ENCODE results near the gene VIPR2.

Gene VIPR2

DNA sequence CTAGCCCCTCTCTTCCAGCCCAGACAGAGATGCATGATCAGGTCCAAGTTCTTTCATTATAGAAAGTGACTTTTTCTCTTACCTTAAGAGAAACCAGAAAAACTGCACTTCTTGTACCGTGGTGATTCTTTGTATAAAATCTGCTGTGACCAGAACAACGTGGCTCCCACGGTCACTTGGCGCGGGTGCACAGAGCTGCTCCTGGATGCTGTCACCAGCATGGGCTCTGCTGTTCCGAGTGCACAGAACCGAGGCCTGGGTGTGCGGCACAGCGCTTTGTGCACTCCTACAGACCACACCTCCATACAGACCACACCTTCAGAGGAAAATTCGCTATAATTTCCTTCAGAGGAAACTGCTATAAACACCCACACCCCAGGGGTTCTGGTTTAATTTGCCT lies 26.0 kb downstream of the VIPR2 start:
- no peak for DNase-seq

DNA sequence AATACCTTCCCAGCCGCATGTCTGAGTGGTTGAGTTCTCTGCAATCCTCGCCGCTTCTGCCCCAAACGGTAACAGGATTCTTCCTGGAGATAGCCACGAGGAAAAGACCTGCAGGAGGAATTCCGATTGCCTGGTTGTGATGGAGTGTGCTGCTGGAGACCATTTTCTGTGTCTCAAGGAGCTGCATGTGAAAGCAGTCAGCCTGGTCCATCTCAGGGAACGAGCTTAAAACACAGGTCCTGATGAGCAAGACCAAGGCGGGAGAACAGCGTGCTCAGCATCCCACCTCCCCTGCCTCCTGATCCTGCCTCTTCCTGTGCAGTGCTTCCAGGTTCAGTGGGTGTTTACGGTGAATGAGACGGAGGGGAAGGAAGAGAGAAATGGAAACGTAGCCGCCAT lies 26.5 kb downstream of the VIPR2 start:
- DNase-seq: no peak

DNA sequence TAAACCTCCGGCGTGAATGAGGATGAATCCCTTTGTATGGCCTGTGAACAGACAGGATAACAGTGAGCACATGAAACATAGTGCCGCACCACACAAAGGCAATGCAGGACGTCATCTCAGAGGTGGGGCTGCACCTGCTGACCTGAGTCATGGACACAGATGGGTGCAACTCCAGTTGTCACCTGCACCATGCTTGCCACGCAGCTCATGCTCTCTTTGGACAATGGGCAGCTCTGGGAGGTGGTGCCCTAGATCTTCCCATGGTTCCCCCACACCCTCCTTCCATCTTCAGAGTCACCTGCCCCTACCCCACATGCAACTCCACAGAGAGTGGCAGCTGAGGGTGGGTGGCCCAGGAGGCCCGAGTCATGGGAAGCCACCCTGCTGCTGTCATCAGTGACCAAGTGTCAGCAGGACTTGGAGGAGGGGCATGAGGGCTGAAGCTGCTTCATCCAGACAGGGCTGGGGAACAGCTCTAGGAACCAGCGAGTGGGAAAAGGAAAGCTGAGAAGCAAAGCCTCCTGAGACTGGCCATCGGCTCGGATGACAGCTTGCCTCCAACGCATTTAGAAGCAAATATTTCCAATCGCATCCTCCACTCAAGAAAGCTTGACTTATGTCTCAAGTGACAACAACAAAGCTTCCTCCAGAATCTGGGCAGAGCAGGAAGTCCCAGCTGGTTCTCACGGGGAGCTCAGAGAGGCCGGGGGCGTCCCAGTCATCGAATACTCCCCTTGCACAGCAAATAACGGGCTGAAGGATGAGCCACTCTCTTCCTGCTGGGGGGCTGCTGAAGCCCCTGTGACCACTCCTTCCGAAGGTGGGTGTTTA lies 27.1 kb downstream of the VIPR2 start:
- peak; percentile 4 to 22 (median 17) for DNase-seq

DNA sequence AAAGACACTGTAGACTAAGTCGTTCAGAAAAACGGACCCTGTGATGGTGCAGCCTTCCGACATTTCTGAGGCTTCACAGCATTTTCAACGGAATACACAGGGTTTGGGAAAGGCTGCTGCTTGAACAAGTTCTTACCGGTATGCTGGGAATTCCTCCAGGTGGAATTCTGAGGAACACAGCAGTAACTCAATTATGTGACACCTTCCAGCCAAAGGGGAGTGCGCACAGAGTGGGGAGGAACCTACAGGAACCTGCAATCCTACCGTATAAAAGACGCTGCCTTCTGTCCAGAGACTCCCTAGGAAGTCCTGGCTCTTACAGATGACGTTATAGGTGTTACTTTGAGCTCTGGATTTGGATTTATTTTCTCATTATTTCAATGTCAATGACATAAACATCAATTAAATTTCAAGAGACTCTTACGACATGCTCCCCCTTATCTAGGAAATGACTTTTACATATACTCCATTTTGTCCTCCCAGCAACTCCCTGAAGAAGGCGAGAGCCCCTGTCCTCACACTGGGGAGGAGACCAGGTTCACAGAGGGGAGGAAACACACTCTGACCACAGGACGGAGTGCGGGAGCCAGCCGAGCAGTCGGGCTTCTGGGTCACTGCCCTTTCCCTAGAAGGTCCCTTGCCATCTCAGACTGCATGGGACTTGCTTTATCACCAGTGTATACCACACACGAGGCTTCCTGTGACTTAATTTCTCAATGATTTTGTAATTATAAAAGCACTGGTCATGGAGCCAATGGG lies 27.9 kb downstream of the VIPR2 start:
- DNase-seq: no peak

DNA sequence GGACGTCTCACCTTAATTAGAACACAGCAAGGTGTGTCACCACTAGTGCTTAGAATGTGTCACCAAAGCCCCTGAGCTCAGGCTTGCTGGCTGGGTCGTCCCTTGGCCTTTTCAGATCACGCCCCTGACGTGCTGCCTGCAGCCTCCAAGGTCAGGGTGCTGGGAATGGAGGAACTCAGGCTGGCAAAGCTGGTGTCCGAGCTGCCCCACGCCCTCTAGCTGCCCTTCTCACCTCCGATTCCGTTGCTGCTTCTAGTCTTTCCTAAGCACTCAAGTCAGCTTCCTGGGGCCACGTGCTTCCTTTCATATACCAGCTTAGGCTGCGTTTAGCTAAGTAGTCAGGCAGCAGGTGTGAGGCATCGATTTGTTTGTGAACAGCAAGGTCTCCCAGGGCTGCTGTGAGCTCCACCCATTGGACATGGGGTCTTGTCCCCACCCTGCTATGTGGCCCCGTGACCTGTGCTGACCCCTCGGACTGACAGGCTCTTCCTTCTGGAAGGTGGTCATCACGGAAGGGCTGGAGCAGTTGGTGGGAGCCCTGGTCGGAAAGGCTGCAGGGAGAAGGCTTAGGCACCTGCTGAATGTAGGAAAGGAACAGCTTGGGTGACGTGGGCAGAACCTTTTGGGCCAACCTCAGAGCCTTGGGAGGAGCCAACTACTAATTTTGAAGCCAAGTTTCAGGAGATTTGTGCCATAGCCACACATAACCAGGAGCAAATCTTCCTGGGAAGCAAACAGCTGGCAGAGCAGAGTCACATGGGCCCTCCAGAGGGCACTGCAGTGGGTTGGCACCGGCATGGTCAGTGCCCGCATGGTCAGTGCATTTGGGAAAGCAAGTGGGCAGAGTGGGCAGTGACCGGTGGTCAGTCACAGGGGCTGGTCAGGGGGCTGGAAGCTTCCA lies 28.8 kb downstream of the VIPR2 start:
- no peak for DNase-seq

GRCh38 chr7:159114981-159115380 lies 29.7 kb downstream of the VIPR2 start:
- no peak for DNase-seq

DNA sequence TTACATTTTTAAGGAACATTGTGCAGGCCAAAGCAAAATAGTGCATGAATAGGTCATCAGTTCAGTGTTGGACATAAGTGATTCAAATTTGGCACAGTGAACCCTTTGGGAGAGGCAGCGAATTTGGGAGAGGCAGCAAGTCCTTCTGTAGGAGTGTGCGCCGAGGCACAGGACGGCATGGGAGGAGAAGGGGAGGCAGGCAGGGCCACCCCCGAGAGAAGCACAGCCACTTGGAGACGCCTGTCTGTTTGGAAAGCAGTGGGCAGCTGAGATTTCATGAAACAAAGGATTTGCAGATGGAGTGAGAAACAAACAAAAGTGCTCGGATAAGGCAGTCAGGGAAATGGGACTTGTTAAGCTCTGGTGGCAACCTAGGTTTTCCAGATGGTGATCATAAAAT lies 30.6 kb downstream of the VIPR2 start:
- no peak for DNase-seq

DNA sequence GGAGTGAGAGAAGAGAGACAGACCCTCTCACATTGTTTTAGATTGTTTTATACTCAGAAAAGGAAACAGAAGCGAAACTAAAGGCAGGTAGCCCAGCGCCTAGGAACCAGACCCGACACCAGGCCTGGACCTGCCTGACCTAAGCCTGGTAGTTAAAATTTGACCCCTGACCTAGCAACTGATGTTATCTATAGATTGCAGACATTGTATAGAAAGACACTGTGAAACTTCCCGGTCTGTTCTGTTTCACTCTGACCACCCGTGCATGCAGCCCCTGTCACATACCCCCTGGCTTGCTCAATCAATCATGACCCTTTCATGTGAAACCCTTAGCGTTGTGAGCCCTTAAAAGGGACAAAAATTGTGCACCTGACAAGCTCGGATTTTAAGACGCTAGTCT lies 31.6 kb downstream of the VIPR2 start:
- DNase-seq: no peak

- DNase-seq: no peak
These were observed 32.3 kb downstream of the VIPR2 start for GRCh38 chr7:159112136-159113011.

- no peak for DNase-seq
These were observed 35.0 kb downstream of the VIPR2 start for GRCh38 chr7:159109653-159110035.

- no peak for DNase-seq
These were observed 35.6 kb downstream of the VIPR2 start for GRCh38 chr7:159108941-159109652.

DNA sequence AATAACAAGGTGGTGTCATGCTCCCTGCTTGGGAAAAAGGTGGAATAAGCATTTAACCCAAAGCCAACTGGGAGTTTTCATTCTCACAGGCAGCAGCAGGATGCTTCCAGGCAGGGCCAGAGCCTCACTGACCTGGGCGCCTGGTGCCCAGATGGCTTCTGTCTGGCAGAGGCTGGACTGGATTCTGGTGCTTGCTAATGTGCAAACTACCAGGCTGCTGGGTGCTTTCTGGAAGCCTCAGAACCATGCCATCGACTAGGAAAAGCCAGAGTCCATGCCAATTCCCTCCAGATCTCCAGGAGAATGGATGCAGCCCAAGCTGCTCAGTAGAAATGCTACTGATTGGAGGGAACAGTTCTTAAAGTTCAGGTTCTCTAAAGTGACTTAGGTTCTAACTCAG lies 36.2 kb downstream of the VIPR2 start:
- DNase-seq: no peak

- DNase-seq: no peak
These were observed 37.3 kb downstream of the VIPR2 start for GRCh38 chr7:159107161-159107892.

GRCh38 chr7:159105832-159106811 lies 38.5 kb downstream of the VIPR2 start:
- no peak for DNase-seq

- DNase-seq: no peak
These were observed 39.4 kb downstream of the VIPR2 start for GRCh38 chr7:159105066-159105780.

- DNase-seq: no peak
These were observed 40.3 kb downstream of the VIPR2 start for GRCh38 chr7:159104188-159104920.

DNA sequence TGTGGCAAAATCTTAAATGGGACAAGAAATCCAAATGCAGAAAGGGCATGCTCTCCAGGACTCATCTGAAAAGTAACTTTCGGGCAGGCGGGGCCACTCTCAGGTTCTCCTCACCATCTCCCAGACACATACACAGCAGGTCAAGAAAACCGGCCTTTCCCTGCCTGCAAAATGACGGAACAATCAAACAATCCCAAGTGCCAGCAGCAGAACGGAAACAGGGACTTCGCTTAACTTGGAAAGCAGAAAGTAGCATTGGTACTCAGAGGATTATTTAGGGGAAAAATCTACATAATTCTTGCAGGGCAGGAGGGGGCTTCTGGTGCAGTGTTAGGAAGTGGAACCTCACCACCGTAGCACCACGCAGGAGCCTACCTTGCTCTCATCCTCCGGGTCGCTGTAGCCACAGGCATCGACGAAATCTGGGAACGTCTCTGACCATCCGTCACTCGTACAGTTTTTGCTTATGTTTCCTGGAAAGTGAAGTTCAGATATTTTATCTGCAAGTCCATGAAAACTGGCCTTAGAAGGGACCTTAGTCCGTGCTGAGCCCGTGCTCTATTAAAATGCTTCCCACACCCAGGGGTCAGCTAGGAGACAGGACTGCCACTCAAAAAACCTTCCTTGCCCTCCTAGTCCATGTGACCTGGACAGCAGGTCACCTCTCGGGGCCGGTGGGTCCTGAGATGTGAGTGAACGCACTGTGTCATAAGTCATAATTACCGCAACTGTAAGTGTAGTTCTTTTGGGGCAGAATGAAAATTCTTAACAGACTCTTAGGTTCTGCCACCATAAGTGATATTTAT lies 41.1 kb downstream of the VIPR2 start:
- DNase-seq: no peak

All from suppressor macrophage treated with lipopolysaccharide for 1 hour (primary cell).